C4-2B (cell line): ENCODE data around the gene PRKAB1.

Experiments used
- H3K27ac ChIP-seq: fragments of 450-650 bp; 2 replicates; pipeline ENCODE4 v1.5.1; 2017
- ZFX ChIP-seq: fragments of 450-650 bp; IDR thresholded peaks from 2 replicates; pipeline ENCODE4 v1.6.1; 2017
- TF ChIP-seq, protein P1 (sequence below): fragments of 450-650 bp; conservative IDR thresholded peaks from 2 replicates; pipeline ENCODE4 v1.5.1; 2017; ENCODE audit warnings: mild to moderate bottlenecking

PRKAB1 gene

DNA sequence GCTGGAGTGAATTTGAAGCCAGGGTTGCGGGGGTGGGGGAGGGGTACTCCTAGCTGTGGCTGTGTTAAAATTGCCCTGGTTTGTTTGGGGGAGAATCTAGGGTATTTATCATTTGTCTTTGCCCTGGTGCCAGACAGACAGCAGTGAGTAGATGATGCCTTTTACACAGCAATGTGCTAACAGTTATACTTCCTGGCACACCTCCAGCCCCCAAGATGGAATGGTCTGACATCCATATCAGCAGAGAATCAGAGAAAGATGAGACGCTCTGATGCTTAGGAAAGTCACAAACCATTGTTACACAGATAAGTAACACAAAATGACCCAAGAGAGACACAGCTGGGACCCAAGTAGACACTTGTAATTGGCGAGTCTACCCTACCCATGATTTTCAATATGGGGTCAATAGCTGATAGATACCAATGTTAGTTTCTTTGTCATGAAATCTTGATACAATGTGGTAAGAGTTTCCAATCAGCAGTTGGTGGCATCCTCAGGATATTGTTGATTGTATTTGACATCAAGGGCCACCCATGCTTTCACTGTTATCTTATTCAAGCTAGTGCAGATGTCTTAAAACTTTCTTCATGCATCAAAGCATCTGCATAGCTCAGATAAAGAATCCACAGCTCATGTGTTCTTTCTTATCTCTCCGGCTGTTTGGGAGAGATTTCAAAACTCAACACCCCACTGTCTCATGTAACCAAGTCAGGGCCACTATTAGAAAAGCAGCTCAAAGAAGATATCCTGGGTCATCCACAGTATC, 2.6 kb upstream of the PRKAB1 start:
- no peak overlapping the region for H3K27ac ChIP-seq
- TF ChIP-seq, protein P1, sequence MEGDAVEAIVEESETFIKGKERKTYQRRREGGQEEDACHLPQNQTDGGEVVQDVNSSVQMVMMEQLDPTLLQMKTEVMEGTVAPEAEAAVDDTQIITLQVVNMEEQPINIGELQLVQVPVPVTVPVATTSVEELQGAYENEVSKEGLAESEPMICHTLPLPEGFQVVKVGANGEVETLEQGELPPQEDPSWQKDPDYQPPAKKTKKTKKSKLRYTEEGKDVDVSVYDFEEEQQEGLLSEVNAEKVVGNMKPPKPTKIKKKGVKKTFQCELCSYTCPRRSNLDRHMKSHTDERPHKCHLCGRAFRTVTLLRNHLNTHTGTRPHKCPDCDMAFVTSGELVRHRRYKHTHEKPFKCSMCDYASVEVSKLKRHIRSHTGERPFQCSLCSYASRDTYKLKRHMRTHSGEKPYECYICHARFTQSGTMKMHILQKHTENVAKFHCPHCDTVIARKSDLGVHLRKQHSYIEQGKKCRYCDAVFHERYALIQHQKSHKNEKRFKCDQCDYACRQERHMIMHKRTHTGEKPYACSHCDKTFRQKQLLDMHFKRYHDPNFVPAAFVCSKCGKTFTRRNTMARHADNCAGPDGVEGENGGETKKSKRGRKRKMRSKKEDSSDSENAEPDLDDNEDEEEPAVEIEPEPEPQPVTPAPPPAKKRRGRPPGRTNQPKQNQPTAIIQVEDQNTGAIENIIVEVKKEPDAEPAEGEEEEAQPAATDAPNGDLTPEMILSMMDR, result no peak

DNA sequence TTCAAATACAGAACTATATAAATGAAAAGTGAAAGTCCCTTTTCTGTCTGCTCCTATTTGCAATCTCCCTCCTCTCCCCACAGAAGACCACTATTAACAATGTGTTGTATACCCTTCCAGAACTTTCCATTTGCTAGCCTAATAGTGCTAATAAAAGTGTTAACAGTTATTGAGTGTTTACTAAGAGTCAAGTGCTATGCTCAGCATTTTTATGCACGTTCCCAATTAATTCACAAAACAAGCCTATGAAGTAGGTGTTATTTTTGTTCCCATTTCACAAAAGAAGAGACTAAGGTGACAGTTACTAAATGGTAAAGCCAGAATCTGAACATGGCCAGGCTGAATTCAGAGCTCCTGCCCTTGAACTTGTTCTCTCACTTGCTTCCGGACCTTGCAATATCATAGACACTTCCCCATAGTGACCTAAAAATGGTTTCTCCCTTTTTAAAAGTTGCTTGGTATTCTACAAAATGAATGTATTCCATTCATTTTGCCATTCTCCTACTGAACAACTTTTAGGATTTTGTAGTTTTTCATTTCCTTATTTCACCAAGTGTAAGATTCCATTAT, 1.6 kb upstream of the PRKAB1 start:
- H3K27ac ChIP-seq, result no peak overlapping the region
- TF ChIP-seq, protein P1, result no peak
- no peak for TF ChIP-seq ZFX

DNA sequence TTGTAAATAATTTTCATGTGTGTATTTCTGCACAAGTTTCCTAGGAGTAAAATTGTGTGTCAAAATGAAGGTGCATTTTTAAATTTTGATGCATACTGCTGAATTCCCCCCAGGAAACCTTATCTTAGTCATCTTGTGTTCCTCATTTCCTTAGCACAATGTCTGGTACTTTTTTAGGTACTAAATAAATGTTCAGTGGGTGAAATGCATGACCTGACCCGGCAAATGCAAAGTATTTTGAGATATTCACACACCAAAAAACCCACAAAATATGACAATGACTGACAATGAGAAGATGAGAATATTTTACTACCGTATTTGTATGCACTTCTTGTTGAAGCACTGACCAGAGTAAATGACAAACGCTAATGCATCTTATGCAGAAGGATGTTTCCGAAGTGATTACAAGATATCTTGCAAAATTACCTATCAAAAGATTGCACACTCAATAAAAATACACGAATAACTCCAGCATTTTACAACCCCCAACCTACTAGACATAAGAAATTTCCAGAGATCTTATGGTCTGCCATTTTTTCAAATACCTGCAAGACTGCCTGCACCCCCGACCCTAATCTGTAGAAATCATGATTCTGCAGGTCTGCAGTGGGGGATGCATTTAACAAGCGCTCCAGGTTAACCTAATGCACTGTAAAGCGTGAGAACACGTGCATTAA, 895 bp upstream of the PRKAB1 start:
- H3K27ac ChIP-seq, result peak overlapping the region; percentile 99
- TF ChIP-seq, protein P1, result no peak
- TF ChIP-seq ZFX, result no peak

DNA sequence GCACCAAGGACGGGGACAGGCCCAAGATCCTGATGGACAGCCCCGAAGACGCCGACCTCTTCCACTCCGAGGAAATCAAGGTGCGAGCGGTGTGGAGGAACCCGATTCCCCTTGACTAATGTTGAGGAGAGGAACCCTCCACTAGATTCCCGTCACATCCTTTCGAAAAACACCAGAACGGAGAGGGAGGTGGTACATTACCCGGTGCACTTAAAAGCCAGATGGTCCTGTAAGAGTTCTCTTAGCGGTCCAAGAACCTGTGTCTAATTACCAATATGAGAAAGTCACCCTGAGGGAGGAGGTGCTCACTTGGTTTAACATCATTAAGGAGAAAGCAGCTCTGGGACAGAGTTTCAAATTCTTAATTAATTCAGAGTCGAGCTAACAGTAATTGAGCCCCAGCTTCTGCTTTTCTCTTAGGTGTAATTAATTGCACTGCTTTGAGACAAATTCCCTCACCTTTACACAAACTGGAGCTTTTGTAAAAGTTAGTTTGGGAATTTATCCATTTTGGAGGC, 450 bp downstream of the PRKAB1 start:
- TF ChIP-seq, protein P1, result no peak
- peak; percentile 20; the same call in 1 of the 2 replicates for TF ChIP-seq ZFX

DNA sequence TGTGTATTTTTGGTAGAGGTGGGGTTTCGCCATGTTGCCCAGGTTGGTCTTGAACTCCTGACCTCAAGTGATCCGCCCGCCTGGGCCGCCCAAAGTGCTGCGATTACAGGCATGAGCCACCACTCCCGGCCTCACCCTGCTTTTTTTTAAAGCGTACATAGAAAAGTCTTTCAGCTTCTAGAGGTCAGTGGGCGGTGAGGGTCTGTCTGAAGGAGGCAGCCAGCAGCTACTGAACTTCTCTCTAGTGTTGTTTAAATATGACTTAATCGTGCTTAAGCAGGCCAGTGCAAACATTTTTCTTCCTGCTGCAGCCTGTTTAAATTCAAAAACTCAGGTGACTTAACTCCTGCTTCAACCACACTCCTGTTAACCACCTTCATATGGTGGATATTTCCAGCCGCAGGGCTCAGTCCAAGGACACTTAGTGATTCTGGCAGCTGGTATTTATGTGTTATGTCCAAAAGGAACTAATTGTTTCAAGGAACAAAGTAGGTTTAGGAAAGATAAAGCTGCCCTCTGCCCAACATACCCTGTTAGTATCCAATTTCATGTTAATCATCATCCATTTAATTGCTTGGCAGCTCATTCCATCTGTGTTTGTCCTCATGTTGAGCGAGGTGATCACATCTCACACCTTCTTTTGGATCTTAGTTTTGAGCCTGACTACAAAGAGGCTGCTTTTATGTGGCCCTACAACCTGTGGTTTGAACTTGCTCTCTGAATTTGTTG, 2.0 kb downstream of the PRKAB1 start:
- no peak for TF ChIP-seq ZFX
- TF ChIP-seq, protein P1, result no peak
- H3K27ac ChIP-seq, result peak overlapping the region; percentile 99

More for the DNA sequence above, 450 bp downstream of the PRKAB1 start:
- H3K27ac ChIP-seq, result peak overlapping the region; percentile 99

DNA sequence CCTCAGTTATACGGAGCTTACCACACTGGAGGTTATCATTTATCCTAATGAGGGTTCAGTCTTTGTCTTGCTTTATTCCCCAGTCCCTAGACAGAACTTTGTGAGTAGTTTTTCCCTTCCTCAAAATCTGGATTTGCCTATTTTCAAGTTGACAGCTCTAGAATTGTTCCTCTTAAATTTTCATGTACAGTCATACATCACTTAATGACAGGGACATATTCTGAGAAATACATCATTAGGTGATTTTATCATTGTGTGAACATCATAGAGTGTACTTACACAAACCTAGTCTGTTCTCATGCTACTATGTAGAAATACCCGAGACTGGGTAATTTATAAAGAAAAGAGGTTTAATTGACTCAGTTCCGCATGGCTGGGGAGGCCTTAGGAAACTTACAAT, 3.1 kb downstream of the PRKAB1 start:
- no peak overlapping the region for H3K27ac ChIP-seq
- TF ChIP-seq ZFX, result no peak
- TF ChIP-seq, protein P1, result no peak
